GM13976 (cell line): ENCODE data around the gene JARID2.

ENCODE experiments used
- DNase-seq: peaks from one replicate; pipeline ENCODE4 v3.0.0; 2012; ENCODE audit warnings: low spot score
- CTCF ChIP-seq: IDR thresholded peaks from 2 replicates; pipeline ENCODE4 v1.5.1; 2012; ENCODE audit warnings: borderline replicate concordance, mild to moderate bottlenecking; ENCODE audit not compliant: insufficient read depth; ENCODE audit errors: extremely low read depth, missing control alignments, control extremely low read depth
- in situ Hi-C: fragments of 300-500 bp; cut with MboI; formaldehyde crosslinking; loops from one replicate; pipeline ENCODE4 v1.12.0; 2022; ENCODE audit warnings: low sequenced_read_pairs, mixed read lengths, inconsistent platforms; ENCODE audit not compliant: unreplicated experiment

JARID2 gene

GRCh38 chr6:15485936-15486335 lies 240.1 kb downstream of the JARID2 start:
- in situ Hi-C loops = loop anchor here (25.0 kb wide), 1 partner anchor 1274 kb away; no protein-coding TSS in a partner anchor
- TF ChIP-seq CTCF = no peak
- no peak for DNase-seq

- in situ Hi-C loops = loop anchor here (25.0 kb wide), 1 partner anchor 1275 kb away; no protein-coding TSS in a partner anchor
- no peak for TF ChIP-seq CTCF
- DNase-seq = no peak
Measured at GRCh38 chr6:15487262-15487661, 241.4 kb downstream of the JARID2 start.

- no peak for DNase-seq
- in situ Hi-C loops = loop anchor here (25.0 kb wide), 1 partner anchor 1277 kb away; no protein-coding TSS in a partner anchor
- TF ChIP-seq CTCF = no peak
Measured at GRCh38 chr6:15489261-15489962, 243.5 kb downstream of the JARID2 start.

GRCh38 chr6:15490242-15491100 lies 244.6 kb downstream of the JARID2 start:
- no peak for DNase-seq
- no peak for TF ChIP-seq CTCF
- in situ Hi-C loops = loop anchor here (25.0 kb wide), 1 partner anchor 1278 kb away; no protein-coding TSS in a partner anchor

GRCh38 chr6:15491255-15491985 lies 245.6 kb downstream of the JARID2 start:
- in situ Hi-C loops = loop anchor here (25.0 kb wide), 1 partner anchor 1279 kb away; no protein-coding TSS in a partner anchor

More at GRCh38 chr6:15491255-15491985, 245.6 kb downstream of the JARID2 start:
- peak; percentile 74 for DNase-seq
- TF ChIP-seq CTCF = peak; percentile 76
